IPS-20b (cell line): ENCODE measurements around the gene RIPOR2.
A peak's percentile ranks its signal among the peaks of the same experiment; 100 is the strongest.
"Not testable (repeated sequence)": the region's sequence is repeated elsewhere in the genome, so short reads cannot be mapped to it uniquely, and the experiment has no call there.

ENCODE experiments used
- H3K27ac ChIP-seq: one replicate; pipeline ENCODE4 v1.5.1; 2013; ENCODE audit warnings: low read length
- H3K27me3 ChIP-seq: 2 replicates; pipeline ENCODE4 v1.6.1; 2013; ENCODE audit warnings: mild to moderate bottlenecking, low read length, inconsistent platforms; ENCODE audit not compliant: insufficient read depth
- H3K36me3 ChIP-seq: 2 replicates; pipeline ENCODE4 v1.6.1; 2013; ENCODE audit warnings: low read depth, mild to moderate bottlenecking, inconsistent platforms, low read length, moderate library complexity; ENCODE audit not compliant: insufficient read depth
- H3K4me1 ChIP-seq: 2 replicates; pipeline ENCODE4 v1.6.1; 2013; ENCODE audit warnings: mild to moderate bottlenecking, control low read depth, inconsistent platforms, low read length, moderate library complexity; ENCODE audit not compliant: insufficient read depth
- H3K4me3 ChIP-seq: 2 replicates; pipeline ENCODE4 v1.5.1; 2013; ENCODE audit warnings: mild to moderate bottlenecking, low read length, inconsistent platforms
- H3K9ac ChIP-seq: 2 replicates; pipeline ENCODE4 v1.6.1; 2013; ENCODE audit warnings: low read depth, mild to moderate bottlenecking, inconsistent platforms, low read length, moderate library complexity
- H3K9me3 ChIP-seq: 2 replicates; pipeline ENCODE4 v1.6.1; 2013; ENCODE audit warnings: mild to moderate bottlenecking, low read depth, low read length, inconsistent platforms; ENCODE audit not compliant: insufficient read depth

RIPOR2 gene

DNA sequence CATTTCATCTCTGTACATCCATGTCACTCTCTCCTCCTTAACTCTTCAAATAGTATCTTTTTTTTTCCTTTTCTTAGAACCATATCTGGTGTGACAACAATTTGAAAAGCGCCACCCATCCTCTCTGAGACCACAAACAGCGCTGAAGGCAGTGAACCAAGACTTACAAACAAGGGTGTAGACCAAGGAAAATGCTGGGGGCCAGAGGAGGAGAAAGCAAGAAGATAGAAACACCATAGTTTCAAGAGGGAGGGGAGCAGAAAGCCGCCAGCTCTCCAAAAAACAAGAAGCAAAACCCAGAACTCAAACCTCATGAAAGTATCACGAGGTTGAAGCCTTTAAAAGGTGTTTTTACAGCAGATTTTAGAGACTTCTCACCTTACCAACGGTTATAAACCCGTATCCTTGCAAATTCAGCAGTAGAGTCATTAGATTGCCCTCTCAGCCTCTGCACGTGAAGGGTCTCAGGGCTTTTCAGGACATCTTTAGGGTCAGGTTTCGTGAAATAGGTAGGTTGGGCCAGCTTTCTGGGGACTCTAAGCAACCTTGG, 13.3 kb upstream of the RIPOR2 start:
- Histone ChIP-seq H3K4me1 (0 out of 2 replicates have a peak, but pooled peaks cover 4% of the 10 kb centered on the region), H3K27ac (no peak overlapping the region), H3K4me3 (no peak overlapping the region), H3K27me3 (no peaks in the 10 kb centered on the region), H3K36me3 (no peaks in the 10 kb centered on the region), H3K9ac (no peak overlapping the region), H3K9me3 (peaks cover 8% of the 10 kb centered on the region; the same call in 1 of the 2 replicates)

DNA sequence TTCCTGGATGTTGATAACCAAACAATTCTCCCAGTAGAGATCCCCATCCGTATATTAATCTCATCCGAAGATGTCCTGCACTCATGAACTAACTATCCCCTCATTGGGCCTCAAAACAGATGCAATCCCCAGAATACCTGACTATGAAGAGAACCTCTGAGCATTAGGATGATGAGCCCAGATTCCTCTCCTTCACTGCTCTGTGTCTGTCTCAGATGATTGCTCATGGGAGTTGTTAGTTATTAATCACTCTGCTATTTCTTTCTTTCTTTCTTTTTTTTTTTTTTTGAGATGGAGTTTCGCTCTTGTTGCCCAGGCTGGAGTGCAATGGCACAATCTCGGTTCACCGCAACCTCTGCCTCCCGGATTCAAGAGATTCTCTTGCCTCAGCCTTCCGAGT, 12.5 kb upstream of the RIPOR2 start:
- not testable (repeated sequence) for H3K27me3 ChIP-seq, H3K36me3 ChIP-seq, H3K4me1 ChIP-seq, H3K9ac ChIP-seq, H3K9me3 ChIP-seq, H3K4me3 ChIP-seq, H3K27ac ChIP-seq

DNA sequence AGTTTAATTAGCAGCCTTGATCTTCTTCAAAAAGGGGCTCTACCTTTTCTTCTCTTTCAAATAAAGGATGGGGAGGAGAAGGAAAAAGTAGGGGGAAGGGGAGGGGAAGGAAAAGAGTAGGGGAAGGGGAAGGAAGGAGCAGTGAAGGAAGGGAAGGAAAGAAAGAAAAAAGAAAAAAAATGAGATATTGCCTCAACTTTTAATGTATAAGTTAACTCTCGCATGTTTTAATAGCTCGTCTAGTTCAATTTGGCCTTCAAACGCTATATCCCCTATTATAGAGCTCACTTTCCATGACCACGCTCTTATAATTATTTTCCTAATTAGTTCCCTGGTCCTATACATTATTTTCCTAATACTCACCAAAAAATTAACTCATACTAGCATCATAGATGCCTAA, 11.9 kb upstream of the RIPOR2 start:
- H3K4me1 ChIP-seq = no peaks in the 10 kb centered on the region

DNA sequence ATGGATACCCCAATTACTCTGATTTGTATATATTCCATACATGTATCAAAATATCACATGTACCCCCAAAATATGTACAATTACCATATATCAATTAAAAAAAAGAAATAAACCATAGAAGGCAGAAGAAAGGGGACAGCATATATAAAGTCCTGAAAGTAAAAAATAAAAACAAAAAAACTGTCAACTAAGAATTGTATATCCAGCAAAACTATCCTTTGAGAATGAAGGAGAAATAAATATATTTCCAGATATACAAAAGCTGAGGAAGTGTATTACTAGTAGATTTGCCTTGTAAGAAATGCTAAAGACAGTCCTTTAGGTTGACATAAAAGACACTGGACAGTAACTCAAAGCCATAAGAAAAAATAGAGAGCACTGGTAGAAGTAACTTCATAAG, 9.3 kb upstream of the RIPOR2 start:
- peaks cover 8% of the 10 kb centered on the region; the same call in 1 of the 2 replicates for H3K9me3 ChIP-seq
- H3K9ac ChIP-seq = no peak overlapping the region
- no peaks in the 10 kb centered on the region for H3K36me3 ChIP-seq

More for the DNA sequence above, 11.9 kb upstream of the RIPOR2 start:
- H3K27ac ChIP-seq = no peak overlapping the region
- H3K36me3 ChIP-seq = no peaks in the 10 kb centered on the region
- no peaks in the 10 kb centered on the region for H3K27me3 ChIP-seq
- no peak overlapping the region for H3K9ac ChIP-seq
- H3K9me3 ChIP-seq = peaks cover 8% of the 10 kb centered on the region; the same call in 1 of the 2 replicates
- H3K4me3 ChIP-seq = no peak overlapping the region

DNA sequence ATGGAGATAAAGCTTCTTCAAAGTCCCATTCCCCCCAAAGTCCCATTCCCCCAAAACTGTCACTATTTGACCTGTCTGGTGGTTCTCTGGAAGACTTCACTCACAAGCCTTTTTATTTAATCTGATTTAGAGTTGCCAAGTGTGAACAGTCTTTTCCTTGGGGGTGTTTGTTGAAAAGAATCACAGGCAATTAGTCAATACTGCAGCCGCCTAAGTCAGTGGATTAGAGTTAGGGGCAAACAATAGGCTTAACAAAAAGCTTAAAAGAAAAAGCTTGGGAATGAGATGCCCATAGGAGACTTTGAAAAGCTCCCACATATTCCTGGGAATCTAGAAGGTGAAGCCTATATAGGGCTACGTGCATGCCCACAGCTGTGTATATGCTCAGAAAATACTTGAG, 8.0 kb upstream of the RIPOR2 start:
- H3K36me3 ChIP-seq = no peaks in the 10 kb centered on the region
- no peak overlapping the region for H3K27ac ChIP-seq
- no peak overlapping the region for H3K4me3 ChIP-seq
- no peak overlapping the region for H3K9ac ChIP-seq
- H3K27me3 ChIP-seq = no peaks in the 10 kb centered on the region
- peaks cover 8% of the 10 kb centered on the region; the same call in 1 of the 2 replicates for H3K9me3 ChIP-seq
- H3K4me1 ChIP-seq = peaks cover 7% of the 10 kb centered on the region; the same call in 1 of the 2 replicates

More for the DNA sequence above, 9.3 kb upstream of the RIPOR2 start:
- Histone ChIP-seq H3K4me1 (no peaks in the 10 kb centered on the region), H3K27ac (no peak overlapping the region), H3K4me3 (no peak overlapping the region), H3K27me3 (no peaks in the 10 kb centered on the region)

DNA sequence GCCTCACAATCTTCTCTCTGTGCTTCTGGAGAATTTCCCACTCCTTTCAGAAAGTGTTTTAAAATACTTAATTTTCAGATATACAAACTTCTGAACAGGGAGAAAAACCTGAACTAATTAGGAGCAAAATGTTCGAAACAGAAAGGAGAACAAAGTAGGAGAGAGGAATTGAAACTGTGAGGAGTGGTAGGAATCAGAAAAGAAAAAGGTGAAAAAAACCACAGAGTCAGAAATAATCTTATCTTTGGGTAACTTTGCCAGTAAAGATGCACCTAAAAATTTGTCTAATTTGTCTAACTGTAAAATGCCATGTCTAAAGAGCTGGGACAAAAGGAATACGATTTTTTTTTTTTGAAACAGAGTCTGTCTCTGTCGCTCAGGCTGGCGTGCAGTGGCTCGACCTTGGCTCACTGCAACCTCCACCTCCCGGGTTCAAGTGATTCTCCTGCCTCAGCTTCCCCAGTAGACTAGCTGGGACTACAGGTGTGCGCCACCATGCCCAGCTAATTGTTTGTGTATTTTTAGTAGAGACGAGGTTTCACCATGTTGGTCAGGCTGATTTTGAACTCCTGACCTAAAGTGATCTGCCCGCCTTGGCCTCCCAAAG, 4.7 kb upstream of the RIPOR2 start:
- Histone ChIP-seq H3K4me3 (no peak overlapping the region), H3K9ac (no peak overlapping the region), H3K4me1 (peaks cover 20% of the 10 kb centered on the region; the same call in 1 of the 2 replicates), H3K9me3 (peaks cover 8% of the 10 kb centered on the region; the same call in 1 of the 2 replicates), H3K27ac (no peak overlapping the region), H3K27me3 (no peaks in the 10 kb centered on the region), H3K36me3 (no peaks in the 10 kb centered on the region)

DNA sequence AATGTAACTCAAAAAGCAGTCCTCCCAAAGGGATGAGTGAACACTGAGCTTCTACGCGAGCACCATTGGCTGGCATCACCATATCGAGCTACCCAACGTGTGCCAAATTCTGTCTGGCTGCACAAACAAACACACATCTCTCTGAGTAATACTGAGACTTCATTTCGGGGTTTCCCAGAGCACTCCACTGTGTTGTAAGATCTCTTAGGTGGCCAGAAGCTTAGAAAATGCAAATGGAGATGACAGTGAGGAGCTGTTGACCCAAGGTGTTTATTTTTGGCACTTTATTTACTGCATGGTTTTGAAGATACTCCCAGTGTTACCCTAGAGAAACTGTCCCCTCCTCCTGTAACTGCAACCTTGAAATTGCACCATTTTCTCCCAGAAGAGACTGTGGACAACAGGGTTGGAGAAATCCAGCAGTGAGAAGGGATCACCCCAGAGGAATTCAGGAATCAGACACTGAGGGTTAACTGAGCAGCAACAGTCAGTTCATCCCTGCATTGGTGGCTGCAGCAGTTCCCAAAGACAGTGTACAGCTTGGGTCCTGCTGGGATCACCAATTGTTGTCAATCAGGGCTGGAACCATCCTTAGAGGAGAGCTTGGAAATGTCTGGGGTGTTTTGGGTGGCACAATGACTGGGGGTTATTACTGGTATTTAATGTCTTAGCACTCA, 1.0 kb upstream of the RIPOR2 start:
- no peak overlapping the region for H3K27ac ChIP-seq

DNA sequence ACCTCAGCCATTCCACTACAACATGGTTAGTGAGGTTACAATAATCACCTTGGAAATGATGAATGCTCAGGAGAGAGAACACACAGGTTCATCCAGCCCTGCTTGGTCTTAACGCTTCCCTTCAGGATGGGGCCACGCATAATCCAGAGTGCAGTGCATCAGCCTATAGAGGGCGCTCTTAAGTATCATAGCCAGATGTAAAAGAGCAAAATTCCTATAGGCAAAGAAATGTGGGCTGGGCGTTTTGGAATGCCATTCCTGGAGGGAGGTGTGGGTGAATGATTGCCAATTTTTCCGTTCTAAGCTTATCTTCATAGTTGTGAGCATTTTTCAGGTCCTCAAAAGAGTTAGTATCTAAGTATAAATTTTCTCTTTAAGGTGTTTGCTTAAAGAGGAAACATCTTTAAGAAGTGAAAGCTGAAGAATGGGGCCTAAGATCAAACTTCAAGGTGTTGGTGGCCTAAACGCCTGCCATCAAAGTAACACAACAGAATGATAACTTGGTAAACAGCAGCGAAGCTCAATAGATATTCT, 1.8 kb downstream of the RIPOR2 start:
- H3K4me3 ChIP-seq = peak overlapping the region; percentile 47; the same call in 1 of the 2 replicates
- peak overlapping the region; percentile 8; the same call in 1 of the 2 replicates for H3K9ac ChIP-seq
- H3K27ac ChIP-seq = no peak overlapping the region
- H3K9me3 ChIP-seq = no peaks in the 10 kb centered on the region
- peaks cover 51% of the 10 kb centered on the region for H3K4me1 ChIP-seq
- H3K36me3 ChIP-seq = no peaks in the 10 kb centered on the region
- H3K27me3 ChIP-seq = no peaks in the 10 kb centered on the region

More for the DNA sequence above, 1.0 kb upstream of the RIPOR2 start:
- Histone ChIP-seq H3K9me3 (no peaks in the 10 kb centered on the region), H3K4me3 (no peak overlapping the region), H3K4me1 (peaks cover 48% of the 10 kb centered on the region), H3K36me3 (no peaks in the 10 kb centered on the region), H3K27me3 (no peaks in the 10 kb centered on the region), H3K9ac (no peak overlapping the region)

DNA sequence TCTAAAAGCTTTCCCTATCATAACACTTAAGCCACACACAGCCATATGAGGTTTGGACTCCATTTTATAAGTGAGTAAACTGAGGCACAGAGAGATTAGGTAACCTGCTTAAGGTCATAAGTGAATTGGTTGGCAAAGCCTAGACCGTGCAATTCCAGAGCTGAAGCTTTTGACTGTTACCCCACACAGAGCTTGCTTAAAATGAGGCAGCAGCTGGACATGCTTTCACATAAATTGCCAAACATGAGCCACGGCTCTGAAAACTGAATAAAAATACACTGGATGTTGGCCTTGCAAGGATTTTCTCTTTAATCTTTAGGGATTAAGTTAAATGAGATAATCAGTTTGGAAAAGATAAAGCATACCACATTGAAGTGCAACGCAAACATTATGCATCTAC, 2.5 kb downstream of the RIPOR2 start:
- Histone ChIP-seq H3K4me3 (peak overlapping the region; percentile 28; the same call in 1 of the 2 replicates), H3K4me1 (peaks cover 51% of the 10 kb centered on the region), H3K27me3 (no peaks in the 10 kb centered on the region), H3K9me3 (no peaks in the 10 kb centered on the region), H3K9ac (no peak overlapping the region), H3K27ac (no peak overlapping the region), H3K36me3 (no peaks in the 10 kb centered on the region)

DNA sequence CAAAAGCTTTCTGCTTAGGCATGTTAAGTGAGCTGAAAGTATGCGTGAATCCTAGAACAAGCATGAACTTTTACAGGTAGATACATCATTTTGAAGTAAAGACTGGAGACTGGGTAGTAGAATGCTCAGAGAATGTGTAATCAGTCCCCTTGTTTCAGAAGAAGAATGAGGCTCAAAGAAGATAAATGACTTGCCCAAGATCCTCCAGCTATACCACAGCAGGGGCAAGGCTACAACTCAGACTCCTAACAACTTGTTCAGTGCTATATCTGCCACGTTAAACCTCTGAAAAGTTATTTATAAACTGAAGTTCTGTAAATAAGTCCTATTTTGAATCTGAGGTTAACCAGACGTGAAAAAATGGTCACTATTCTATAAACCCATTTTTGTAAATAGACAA, 2.9 kb downstream of the RIPOR2 start:
- Histone ChIP-seq H3K36me3 (no peaks in the 10 kb centered on the region), H3K4me3 (no peak overlapping the region; the same call in 1 of the 2 replicates), H3K9ac (no peak overlapping the region), H3K27me3 (no peaks in the 10 kb centered on the region), H3K4me1 (peaks cover 51% of the 10 kb centered on the region), H3K9me3 (no peaks in the 10 kb centered on the region), H3K27ac (no peak overlapping the region)

DNA sequence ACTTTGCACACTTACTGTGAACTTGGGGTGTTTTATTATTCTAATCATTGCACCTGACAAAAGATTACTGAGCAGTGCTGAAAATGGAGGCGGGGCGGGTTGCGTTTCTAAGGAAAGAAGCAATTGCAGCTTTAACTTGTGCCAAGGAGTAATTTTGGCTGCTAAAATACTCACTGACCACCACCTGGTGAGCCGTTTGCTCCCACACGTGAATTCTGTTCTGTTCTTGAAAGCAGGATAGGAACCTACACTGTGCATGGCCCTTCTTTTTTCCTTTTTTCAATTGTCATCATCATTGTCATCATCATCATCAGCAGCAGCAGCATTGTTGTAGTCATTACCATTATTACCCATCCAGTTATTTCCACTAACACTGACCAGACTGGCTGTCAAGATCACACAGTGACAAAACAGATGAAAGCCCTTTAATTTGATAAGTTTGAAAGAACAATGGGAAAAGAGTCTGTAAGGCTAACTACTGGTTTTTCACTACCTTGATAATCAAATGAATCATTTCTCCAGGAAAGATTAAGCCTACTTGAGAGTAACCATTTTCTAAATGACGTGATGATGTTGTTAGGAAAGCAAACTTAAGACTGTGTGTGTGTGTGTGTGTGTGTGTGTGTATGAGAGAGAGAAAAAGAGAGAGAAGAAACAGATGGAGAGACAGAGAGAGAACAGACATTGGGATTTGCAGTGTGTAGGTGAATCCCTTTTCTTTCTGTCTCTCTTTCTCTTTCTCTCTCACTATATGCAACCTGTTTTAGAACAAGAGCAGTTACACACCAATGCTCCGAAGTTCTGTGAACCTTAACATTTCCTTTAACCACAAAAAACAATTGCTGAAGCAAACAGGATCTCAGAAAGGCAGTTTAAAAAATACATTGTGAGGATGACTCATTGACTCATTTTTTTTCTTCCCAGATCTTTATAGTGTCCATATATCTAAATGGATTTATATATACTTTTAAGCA, 3.8 kb downstream of the RIPOR2 start:
- no peaks in the 10 kb centered on the region for H3K36me3 ChIP-seq
- no peak overlapping the region for H3K27ac ChIP-seq
- peaks cover 51% of the 10 kb centered on the region for H3K4me1 ChIP-seq
- no peaks in the 10 kb centered on the region for H3K9me3 ChIP-seq
- no peak overlapping the region for H3K9ac ChIP-seq
- no peaks in the 10 kb centered on the region for H3K27me3 ChIP-seq
- no peak overlapping the region for H3K4me3 ChIP-seq
